MV-4-11 (cell line): ENCODE results near the gene ENO3.
"Not testable (repeated sequence)": the region's sequence is repeated elsewhere in the genome, so short reads cannot be mapped to it uniquely, and the experiment has no call there.

Experiments used
- DNase-seq: peaks from one replicate; lab custom pipeline; 2025; lab: John Stamatoyannopoulos, UW

Gene ENO3

GRCh38 chr17:4950746-4951204 is at the start of gene ENO3:
ENO3 (plus strand) TSS chr17:4951119; CDS start chr17:4951830, 711 bp downstream.
- DNase-seq, result no peak

GRCh38 chr17:4901648-4902344 is 49.1 kb upstream of the ENO3 start:
- DNase-seq, result peak; percentile 19

GRCh38 chr17:4902540-4902939 is 48.4 kb upstream of the ENO3 start:
- no peak for DNase-seq

- DNase-seq, result peak; percentile 36
These were observed 47.7 kb upstream of the ENO3 start, which contains the start of gene CHRNE for GRCh38 chr17:4903051-4903818. CHRNE (minus strand) TSS chr17:4903098; CDS start chr17:4903063, 35 bp downstream.

- DNase-seq, result not testable (repeated sequence)
These were observed 44.3 kb upstream of the ENO3 start for GRCh38 chr17:4906642-4907041.

- DNase-seq, result no peak
These were observed 42.6 kb upstream of the ENO3 start for GRCh38 chr17:4908301-4908700.

GRCh38 chr17:4908711-4909496 is 42.0 kb upstream of the ENO3 start:
- peak; percentile 88 for DNase-seq

- no peak for DNase-seq
These were observed 36.9 kb upstream of the ENO3 start for GRCh38 chr17:4913994-4914393.

GRCh38 chr17:4914551-4914950 is 36.4 kb upstream of the ENO3 start:
- DNase-seq, result not testable (repeated sequence)

GRCh38 chr17:4919511-4920047 is 31.3 kb upstream of the ENO3 start:
- no peak for DNase-seq

- DNase-seq, result peak; percentile 75
These were observed 30.4 kb upstream of the ENO3 start for GRCh38 chr17:4920351-4921048.

GRCh38 chr17:4921320-4921719 is 29.6 kb upstream of the ENO3 start:
- DNase-seq, result no peak

- DNase-seq, result not testable (repeated sequence)
These were observed 24.2 kb upstream of the ENO3 start for GRCh38 chr17:4926577-4927335.

- DNase-seq, result no peak
These were observed 22.0 kb upstream of the ENO3 start for GRCh38 chr17:4928881-4929280.

GRCh38 chr17:4931963-4932362 is 19.0 kb upstream of the ENO3 start, which contains the start of gene GP1BA:
GP1BA (plus strand) TSS chr17:4932277; CDS start chr17:4932605, 328 bp downstream.
- no peak for DNase-seq

- DNase-seq, result no peak
These were observed 18.2 kb upstream of the ENO3 start for GRCh38 chr17:4932756-4933155.

GRCh38 chr17:4933646-4934045 is 17.3 kb upstream of the ENO3 start:
- no peak for DNase-seq

GRCh38 chr17:4934173-4934979 is 16.5 kb upstream of the ENO3 start:
- peak; percentile 70 for DNase-seq

GRCh38 chr17:4935650-4936049 is 15.3 kb upstream of the ENO3 start:
- DNase-seq, result no peak

- DNase-seq, result no peak
These were observed 14.5 kb upstream of the ENO3 start for GRCh38 chr17:4936436-4936835.
